ENCODE measurements around the gene GRIA1.
A peak's percentile ranks its signal among the peaks of the same experiment; 100 is the strongest.
"Not testable (repeated sequence)": the region's sequence is repeated elsewhere in the genome, so short reads cannot be mapped to it uniquely, and the experiment has no call there.

GRIA1 gene

GRCh38 chr5:153784277-153784676, 293.8 kb downstream of the GRIA1 start:
- no peak for DNase-seq

GRCh38 chr5:153791339-153791738, 300.9 kb downstream of the GRIA1 start:
- no peak for DNase-seq

- peak in 1 of 4 experiments; percentile 27 for DNase-seq
Observed at GRCh38 chr5:153792305-153792704, 301.8 kb downstream of the GRIA1 start.

- DNase-seq = no peak
Observed at GRCh38 chr5:153793699-153794098, 303.2 kb downstream of the GRIA1 start.

GRCh38 chr5:153794327-153794726, 303.9 kb downstream of the GRIA1 start:
- DNase-seq = no peak

- DNase-seq = no peak
Observed at GRCh38 chr5:153796527-153796926, 306.1 kb downstream of the GRIA1 start.

- DNase-seq = no peak
Observed at GRCh38 chr5:153797484-153797883, 307.0 kb downstream of the GRIA1 start.

GRCh38 chr5:153798830-153799229, 308.4 kb downstream of the GRIA1 start:
- no peak for DNase-seq

DNA sequence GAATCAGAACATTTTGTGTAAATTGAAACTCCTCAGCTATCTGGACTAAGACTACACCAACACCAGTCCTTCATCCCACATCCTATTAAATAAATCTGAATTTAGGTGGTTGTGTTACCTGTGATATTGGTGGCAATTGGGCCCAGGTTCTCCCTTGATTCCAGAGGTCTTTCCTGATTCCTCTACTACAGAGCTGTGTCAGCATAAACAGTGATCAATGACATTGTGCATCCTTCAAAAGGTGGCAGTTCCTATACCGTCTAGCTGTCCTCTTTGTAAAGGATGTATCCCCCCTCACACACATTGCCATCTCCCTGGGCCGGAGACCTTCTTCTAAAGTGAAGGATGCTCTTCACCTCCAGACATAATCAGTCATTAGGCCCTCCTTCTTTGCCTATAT, 309.0 kb downstream of the GRIA1 start:
- no peak for DNase-seq

DNA sequence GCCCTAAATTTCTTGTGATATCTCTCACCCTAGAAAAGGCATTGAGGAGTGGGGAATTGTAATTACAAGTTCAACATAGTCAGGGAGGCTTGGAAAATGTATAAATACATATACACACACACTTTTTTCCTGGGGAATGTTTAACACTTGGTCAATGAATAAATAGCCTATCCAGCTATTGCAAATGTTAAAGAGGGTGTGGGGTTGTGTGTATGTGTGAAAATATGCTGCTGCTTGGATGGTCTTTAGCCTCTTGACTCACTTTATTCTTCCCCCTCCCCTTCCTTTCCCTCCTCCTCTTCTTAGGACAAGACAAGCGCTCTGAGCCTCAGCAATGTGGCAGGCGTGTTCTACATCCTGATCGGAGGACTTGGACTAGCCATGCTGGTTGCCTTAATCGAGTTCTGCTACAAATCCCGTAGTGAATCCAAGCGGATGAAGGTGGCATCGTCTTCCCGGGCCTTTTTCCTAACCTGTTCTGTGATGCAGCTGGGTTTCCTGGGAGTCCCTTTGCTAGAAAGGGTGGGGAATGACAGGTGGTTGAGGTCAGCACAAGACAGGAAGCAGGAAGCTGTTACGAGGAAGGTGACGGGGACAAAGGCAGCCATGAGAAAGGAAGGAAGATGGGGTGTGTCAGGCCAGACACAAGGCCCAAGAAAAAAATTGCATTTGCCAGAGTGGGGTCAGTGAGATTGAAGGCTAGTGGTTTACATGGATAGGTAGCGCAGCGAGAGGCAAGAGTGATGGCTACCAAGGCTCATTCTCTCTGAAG, 311.8 kb downstream of the GRIA1 start:
- no peak for DNase-seq

DNA sequence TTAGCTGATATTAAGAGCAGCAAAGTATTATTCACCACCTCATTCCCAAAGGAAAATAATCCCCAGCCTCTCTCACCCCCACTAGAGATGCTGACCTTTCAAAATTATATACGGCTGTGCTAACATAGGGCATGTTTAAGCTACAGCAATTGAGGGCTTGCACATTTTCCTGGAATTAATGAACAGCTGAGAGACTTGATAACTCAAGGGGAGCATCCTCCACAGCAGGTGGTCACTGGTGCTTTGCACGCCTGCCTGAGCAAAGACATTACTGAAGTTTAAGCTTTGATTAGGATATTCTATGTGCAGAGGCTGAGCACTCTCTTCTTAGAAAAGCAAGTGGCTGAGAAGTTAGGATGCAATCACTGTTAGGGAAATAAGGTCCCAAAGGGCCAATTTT, 317.3 kb downstream of the GRIA1 start:
- no peak for DNase-seq

GRCh38 chr5:153809166-153809565, 318.7 kb downstream of the GRIA1 start:
- no peak for DNase-seq

DNA sequence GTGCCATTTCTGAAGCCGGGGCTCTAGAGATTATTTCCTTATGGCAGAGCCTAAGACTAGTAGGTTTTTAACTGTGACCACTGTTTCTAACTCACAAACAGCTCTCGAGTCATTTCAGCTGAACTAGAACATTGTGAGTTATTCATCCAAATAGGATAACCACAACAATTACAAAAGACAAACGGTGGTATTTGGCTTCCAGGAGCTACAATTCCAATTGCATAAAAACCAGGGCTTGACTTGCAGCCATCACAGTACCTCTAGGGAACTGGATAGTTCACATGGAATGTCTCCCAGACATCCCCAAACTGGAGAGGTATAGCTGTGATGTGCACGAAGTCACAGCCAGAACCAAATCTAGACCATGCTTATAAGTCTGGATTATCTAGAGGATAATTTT, 323.4 kb downstream of the GRIA1 start:
- DNase-seq = no peak

GRCh38 chr5:153816870-153817269, 326.4 kb downstream of the GRIA1 start:
- DNase-seq = no peak

GRCh38 chr5:153818626-153819025, 328.2 kb downstream of the GRIA1 start:
- DNase-seq = no peak

DNA sequence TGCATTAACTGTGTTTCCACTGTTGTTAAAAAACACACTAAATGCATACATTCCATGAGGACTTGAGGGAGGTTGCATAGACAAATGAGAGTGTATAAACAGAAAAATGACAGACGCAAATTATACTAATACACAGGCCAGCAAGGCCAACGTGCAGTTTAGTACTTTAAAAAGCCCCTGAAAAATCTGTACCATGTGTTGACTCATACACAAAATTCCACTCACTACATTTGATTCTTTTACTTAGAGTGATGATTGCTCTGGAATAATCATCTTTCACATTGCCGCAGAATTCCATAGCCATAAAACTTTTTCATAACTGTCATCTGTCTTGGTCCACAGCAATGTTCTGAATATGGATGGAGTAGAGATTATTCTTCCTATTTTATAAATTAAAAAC, 332.6 kb downstream of the GRIA1 start:
- DNase-seq = no peak

GRCh38 chr5:153824909-153825308, 334.4 kb downstream of the GRIA1 start:
- no peak for DNase-seq

DNA sequence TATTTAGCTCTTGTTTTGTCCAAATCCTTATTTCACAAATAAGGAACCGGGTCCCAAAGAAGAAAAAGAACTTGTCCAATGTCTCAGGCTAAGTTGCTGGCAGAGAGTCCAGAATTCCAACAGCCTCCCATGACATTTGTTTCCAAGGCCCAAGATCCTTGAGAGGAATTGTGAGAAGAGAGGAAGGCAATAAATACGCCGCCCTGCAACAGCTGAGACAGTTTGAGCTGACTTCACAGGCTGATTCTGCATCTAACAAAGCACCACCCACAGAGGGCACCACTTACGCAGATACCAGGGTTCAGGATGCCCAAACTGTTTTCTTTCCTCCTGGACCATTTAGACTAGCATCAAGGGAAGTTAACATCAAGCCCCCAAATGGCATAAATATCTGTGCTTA, 336.9 kb downstream of the GRIA1 start:
- no peak for DNase-seq

- DNase-seq = no peak
Observed at GRCh38 chr5:153829510-153830065, 339.1 kb downstream of the GRIA1 start.

DNA sequence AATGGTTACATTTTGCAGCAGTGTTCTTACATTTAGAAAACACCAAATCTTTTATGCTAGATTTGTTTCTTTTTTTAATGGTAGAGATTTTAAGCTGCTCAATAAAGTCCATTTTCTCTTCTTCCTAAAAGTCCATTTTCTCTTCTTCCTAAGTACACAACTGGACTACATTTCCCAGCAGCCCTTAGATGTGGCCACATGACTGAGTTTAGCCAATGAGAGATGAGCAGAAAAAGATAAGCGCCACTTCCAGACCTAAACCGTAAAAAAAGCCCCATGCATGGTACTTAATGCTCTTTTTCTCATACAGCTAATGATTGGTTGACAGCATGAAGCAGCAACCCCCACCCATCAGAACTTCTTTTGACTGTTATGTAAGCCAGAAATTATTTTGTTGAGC, 341.5 kb downstream of the GRIA1 start:
- peak in 2 of 4 experiments; percentile 4 to 18 for DNase-seq

DNA sequence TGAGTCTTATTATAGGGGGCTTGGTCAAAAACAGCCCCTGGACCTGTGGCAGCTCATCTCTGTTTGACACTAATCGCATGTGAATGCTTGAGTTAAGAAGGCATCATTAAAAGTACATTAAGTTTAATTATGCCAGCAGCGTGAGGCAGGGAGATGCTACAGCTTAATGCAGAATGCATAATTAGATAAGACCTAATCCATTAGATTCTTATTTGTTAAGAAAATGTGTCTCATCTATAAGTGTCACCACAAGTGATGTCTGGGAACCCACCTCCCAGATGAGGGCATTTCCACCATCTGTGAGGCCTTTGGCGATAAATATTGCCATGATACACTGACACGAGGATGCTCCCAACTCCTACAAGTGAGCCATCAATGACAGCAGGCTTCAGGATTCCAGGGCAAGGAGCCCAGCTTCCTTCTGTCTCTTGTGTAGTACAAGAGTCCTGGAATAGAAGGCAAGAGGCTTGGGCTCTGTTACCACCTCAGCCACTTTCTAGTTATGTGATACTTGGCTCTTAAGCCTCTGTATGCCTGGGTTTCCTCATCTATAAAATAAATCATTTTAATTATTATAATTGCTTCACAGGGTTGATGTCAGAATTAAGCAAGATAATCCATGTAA, 345.5 kb downstream of the GRIA1 start:
- DNase-seq = no peak

DNA sequence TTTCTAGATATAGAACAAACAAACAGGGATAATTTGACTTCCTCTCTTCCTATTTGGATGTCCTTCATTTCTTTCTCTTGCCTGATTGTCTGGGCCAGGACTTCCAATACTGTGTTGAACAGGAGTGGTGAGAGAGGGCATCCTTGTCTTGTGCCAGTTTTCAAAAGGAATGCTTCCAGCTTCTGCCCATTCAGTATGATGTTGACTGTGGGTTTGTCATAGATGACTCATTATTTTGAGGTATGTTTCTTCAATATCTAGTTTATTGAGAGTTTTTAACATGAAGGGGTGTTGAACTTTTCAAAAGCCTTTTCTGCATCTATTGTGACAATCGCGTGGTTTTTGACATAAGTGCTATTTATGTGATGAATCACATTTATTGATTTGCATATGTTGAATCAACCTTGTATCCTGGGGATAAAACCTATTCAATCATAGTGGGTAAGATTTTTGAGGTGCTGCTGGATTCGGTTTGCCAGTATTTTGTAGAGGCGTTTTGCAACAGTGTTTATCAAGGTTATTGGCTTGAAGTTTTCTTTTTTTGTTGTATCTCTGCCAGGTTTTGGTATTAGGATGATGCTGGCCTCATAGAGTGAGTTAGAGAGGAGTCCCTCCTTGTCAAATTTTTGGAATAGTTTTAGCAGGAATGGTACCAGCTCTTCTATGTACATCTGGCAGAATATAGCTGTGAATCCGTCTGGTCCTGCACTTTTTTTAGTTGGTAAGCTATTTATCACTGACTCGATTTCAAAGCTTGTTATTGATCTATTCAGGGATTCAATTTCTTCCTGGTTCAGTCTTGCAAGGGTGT, 359.0 kb downstream of the GRIA1 start:
- DNase-seq = not testable (repeated sequence)

DNA sequence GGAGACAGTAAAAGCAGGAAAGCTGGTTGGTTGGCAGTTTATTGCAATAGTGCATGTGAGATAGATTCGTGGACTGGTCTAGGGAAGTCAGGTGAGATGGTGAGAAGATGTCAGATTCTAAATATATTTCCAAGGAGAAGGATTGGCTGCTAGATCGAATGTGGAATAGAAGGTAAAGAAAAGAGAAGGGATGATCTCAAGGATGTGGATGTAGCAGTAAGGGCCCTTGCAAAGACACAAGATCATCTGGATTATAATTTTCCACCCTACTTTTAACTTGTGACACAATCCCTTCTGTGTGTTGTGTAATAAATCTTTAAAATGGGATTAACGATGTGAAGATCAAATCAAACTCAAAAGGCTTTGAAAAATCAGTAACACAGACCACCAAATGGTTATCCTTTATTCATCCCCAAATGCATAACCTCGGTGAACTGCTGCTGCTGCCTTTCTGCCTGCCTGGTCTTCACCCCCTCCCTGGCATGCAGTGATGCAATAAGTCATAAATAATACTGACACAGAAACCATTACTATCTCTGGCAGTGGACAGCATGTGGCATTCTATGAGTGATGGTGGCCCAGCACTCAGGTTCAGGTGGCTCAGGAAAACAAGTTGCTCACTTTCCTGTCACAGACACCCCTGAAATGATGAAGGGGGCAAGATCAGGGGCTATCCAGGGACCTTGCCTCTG, 369.9 kb downstream of the GRIA1 start:
- DNase-seq = no peak

Measured in suppressor macrophage (primary cell).